GM19452 (cell line): ENCODE data around the gene MMP21.

Experiments used
- ATAC-seq: cut with Tn5 transposase; IDR thresholded peaks from one replicate; pipeline ENCODE4 v1.9.1; 2021; ENCODE audit not compliant: unreplicated experiment

Gene MMP21

GRCh38 chr10:125795128-125795527 is 19.5 kb upstream of the MMP21 start:
- ATAC-seq = no peak

GRCh38 chr10:125792342-125793300 is 17.0 kb upstream of the MMP21 start:
- ATAC-seq = no peak

GRCh38 chr10:125788156-125789034 is 12.8 kb upstream of the MMP21 start:
- no peak for ATAC-seq

- no peak for ATAC-seq
Observed at GRCh38 chr10:125785791-125786190, 10.2 kb upstream of the MMP21 start.

- ATAC-seq = peak; percentile 83
Observed at GRCh38 chr10:125783957-125784356, 8.3 kb upstream of the MMP21 start.

GRCh38 chr10:125783408-125783807 is 7.8 kb upstream of the MMP21 start:
- no peak for ATAC-seq

GRCh38 chr10:125782616-125783015 is 7.0 kb upstream of the MMP21 start:
- ATAC-seq = no peak

- ATAC-seq = no peak
Observed at GRCh38 chr10:125782054-125782453, 6.4 kb upstream of the MMP21 start.

- no peak for ATAC-seq
Observed at GRCh38 chr10:125781374-125781773, 5.8 kb upstream of the MMP21 start.

GRCh38 chr10:125779403-125780327 is 4.0 kb upstream of the MMP21 start:
- ATAC-seq = no peak

- ATAC-seq = no peak
Observed at GRCh38 chr10:125778556-125778955, 2.9 kb upstream of the MMP21 start.

- ATAC-seq = no peak
Observed at GRCh38 chr10:125777806-125778205, 2.2 kb upstream of the MMP21 start.

- no peak for ATAC-seq
Observed at GRCh38 chr10:125774581-125775191, 935 bp downstream of the MMP21 start.

GRCh38 chr10:125773687-125774543 is 1.7 kb downstream of the MMP21 start:
- no peak for ATAC-seq

GRCh38 chr10:125772864-125773180 is 2.8 kb downstream of the MMP21 start:
- ATAC-seq = no peak

GRCh38 chr10:125772112-125772863 is 3.3 kb downstream of the MMP21 start:
- no peak for ATAC-seq

- no peak for ATAC-seq
Observed at GRCh38 chr10:125770844-125771243, 4.8 kb downstream of the MMP21 start.

- no peak for ATAC-seq
Observed at GRCh38 chr10:125769175-125769574, 6.4 kb downstream of the MMP21 start.
